Tibial artery (tissue), 4 donors: ENCODE results near the gene CTBP1.
A peak's percentile ranks its signal among the peaks of the same experiment; 100 is the strongest.

Experiments used
- DNase-seq, 2 donors: peaks; one replicate each; pipeline ENCODE4 v3.0.0-alpha.2; 2019
- H3K27ac ChIP-seq, 2 donors: fragments of 200-600 bp; sonication (generic) in 1 of 2; 1 replicate in 1 of 2; 2 replicates in 1 of 2; pipeline ENCODE4 v1.5.1; 2018 to 2019; ENCODE audit warnings: mild to moderate bottlenecking in 1 of 2
- H3K27me3 ChIP-seq, 2 donors: fragments of 200-600 bp; sonication (generic) in 1 of 2; one replicate each; pipeline versions ENCODE4 v1.5.1 to v1.6.0; 2016 to 2019
- H3K36me3 ChIP-seq, 3 donors: fragments of 200-600 bp; sonication (generic) in 2 of 3; one replicate each; pipeline ENCODE4 v1.5.1; 2016 to 2019; ENCODE audit warnings: mild to moderate bottlenecking in 2 of 3
- H3K4me1 ChIP-seq, 4 donors: fragments of 200-600 bp; sonication (generic) in 2 of 4; 1 replicate in 3 of 4; 2 replicates in 1 of 4; pipeline ENCODE4 v1.5.1; 2016 to 2019
- H3K4me3 ChIP-seq, 2 donors: fragments of 200-600 bp; sonication (generic) in 1 of 2; 1 replicate in 1 of 2; 2 replicates in 1 of 2; pipeline ENCODE4 v1.5.1; 2018 to 2019; ENCODE audit warnings: mild to moderate bottlenecking in 2 of 2
- H3K9me3 ChIP-seq, 3 donors: fragments of 200-600 bp; sonication (generic) in 1 of 3; one replicate each; pipeline ENCODE4 v1.5.1; 2016 to 2019
- intact Hi-C: fragments of 100-400 bp; cut with DNase I; formaldehyde crosslinking; loops from one replicate; pipeline ENCODE4 v1.15.0; 2023; ENCODE audit warnings: low total_unique reads
- TF ChIP-seq, protein P1 (sequence below), 2 experiments: fragments of 200-600 bp in 1 of 2; fragments of 450-650 bp in 1 of 2; IDR thresholded peaks; one replicate each; pipeline ENCODE4 v1.5.1; 2017 to 2019; ENCODE audit warnings: antibody characterized with exemption in 2 of 2, mild to moderate bottlenecking in 1 of 2, moderate library complexity in 1 of 2

The CTBP1 gene

GRCh38 chr4:1170156-1170975 lies 78.6 kb downstream of the CTBP1 start:
- no peaks in the 10 kb centered on the region for H3K9me3 ChIP-seq
- TF ChIP-seq, protein P1, sequence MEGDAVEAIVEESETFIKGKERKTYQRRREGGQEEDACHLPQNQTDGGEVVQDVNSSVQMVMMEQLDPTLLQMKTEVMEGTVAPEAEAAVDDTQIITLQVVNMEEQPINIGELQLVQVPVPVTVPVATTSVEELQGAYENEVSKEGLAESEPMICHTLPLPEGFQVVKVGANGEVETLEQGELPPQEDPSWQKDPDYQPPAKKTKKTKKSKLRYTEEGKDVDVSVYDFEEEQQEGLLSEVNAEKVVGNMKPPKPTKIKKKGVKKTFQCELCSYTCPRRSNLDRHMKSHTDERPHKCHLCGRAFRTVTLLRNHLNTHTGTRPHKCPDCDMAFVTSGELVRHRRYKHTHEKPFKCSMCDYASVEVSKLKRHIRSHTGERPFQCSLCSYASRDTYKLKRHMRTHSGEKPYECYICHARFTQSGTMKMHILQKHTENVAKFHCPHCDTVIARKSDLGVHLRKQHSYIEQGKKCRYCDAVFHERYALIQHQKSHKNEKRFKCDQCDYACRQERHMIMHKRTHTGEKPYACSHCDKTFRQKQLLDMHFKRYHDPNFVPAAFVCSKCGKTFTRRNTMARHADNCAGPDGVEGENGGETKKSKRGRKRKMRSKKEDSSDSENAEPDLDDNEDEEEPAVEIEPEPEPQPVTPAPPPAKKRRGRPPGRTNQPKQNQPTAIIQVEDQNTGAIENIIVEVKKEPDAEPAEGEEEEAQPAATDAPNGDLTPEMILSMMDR (IDR thresholded peaks at IDR 0.05) = no peak
- peaks cover 0 to 46% (median 31%) of the 10 kb centered on the region in 4 donors for H3K4me1 ChIP-seq
- H3K27me3 ChIP-seq = peaks cover 0 to 41% of the 10 kb centered on the region in 2 donors
- DNase-seq = peak in 1 of 2 donors; percentile 63
- H3K36me3 ChIP-seq = no peaks in the 10 kb centered on the region
- no peak overlapping the region for H3K27ac ChIP-seq
- no peak overlapping the region for H3K4me3 ChIP-seq
- intact Hi-C loops = no loop called here

DNA sequence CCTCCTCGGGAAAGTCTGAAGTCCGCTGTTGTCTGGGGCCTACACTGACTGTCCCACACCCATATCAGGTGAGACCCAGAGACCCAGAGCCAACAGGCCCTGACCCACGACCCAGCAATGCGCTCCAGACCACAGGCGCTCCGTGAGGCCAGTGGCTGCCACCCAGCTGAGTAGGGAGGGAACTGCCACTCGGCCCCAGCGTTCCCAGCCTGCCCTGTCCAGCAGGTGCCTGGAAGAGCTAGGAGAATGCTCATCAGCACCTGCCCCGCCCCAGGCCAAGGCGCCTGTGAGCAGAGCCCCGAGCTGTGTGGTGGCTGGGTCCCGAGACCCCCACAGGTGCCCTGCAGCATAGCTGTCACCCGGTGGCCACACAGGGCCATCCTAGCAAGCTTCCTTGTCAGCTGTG lies 79.2 kb downstream of the CTBP1 start:
- Histone ChIP-seq H3K4me1 (peaks cover 0 to 46% (median 31%) of the 10 kb centered on the region in 4 donors), H3K36me3 (no peaks in the 10 kb centered on the region), H3K27me3 (peaks cover 0 to 41% of the 10 kb centered on the region in 2 donors), H3K27ac (no peak overlapping the region), H3K9me3 (no peaks in the 10 kb centered on the region), H3K4me3 (no peak overlapping the region)
- intact Hi-C loops = loop anchor here (5.0 to 10.0 kb wide), 2 partner anchors 37 to 175 kb away; partner anchors contain the start of gene UVSSA
- TF ChIP-seq, protein P1 (IDR thresholded peaks at IDR 0.05) = no peak
- peak in 1 of 2 donors; percentile 62 for DNase-seq

DNA sequence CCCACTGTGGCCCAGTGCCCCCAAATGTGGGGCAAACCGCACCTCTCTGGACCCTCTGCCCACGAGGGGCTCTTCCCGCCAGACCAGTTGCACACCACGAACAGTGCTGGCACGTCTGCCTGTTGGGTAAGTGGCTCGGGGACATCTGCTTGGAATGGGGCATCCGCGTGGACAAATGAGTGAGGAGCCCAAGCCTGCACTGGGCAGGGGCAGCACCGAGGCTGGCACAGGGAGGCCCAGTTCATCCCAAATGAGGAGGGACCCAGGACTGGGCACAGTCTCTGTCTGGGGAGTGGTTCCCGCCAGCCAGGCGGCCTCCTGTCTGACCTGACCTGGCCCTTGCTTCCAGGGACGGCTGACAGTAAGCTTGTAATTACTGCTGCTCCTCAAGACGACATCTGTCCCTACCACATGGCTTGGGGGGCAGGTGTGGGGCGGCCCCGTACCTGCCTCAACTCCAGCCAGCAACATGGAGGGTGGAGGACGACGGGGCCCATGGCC lies 79.7 kb downstream of the CTBP1 start:
- TF ChIP-seq, protein P1 (IDR thresholded peaks at IDR 0.05) = no peak
- no peaks in the 10 kb centered on the region for H3K36me3 ChIP-seq
- no peak overlapping the region for H3K27ac ChIP-seq
- H3K4me1 ChIP-seq = peaks cover 0 to 46% (median 31%) of the 10 kb centered on the region in 4 donors
- no peaks in the 10 kb centered on the region for H3K9me3 ChIP-seq
- peak in 1 of 2 donors; percentile 22 for DNase-seq
- H3K4me3 ChIP-seq = no peak overlapping the region
- intact Hi-C loops = loop anchor here (5.0 to 10.0 kb wide), 2 partner anchors 37 to 176 kb away; partner anchors contain the start of gene UVSSA
- peaks cover 0 to 41% of the 10 kb centered on the region in 2 donors for H3K27me3 ChIP-seq

GRCh38 chr4:1168191-1169101 lies 80.5 kb downstream of the CTBP1 start:
- Histone ChIP-seq H3K4me3 (no peak overlapping the region), H3K36me3 (no peaks in the 10 kb centered on the region), H3K4me1 (peaks cover 0 to 46% (median 31%) of the 10 kb centered on the region in 4 donors), H3K27me3 (peaks cover 0 to 41% of the 10 kb centered on the region in 2 donors), H3K27ac (no peak overlapping the region), H3K9me3 (no peaks in the 10 kb centered on the region)
- intact Hi-C loops = loop anchor here (5.0 to 10.0 kb wide), 2 partner anchors 36 to 176 kb away; partner anchors contain the start of gene UVSSA
- DNase-seq = peak in 1 of 2 donors; percentile 19
- TF ChIP-seq, protein P1 (IDR thresholded peaks at IDR 0.05) = no peak
